HUES6 (cell line): Measurements from ENCODE around the gene SSR3.
A peak's percentile ranks its signal among the peaks of the same experiment; 100 is the strongest.
"Not testable (repeated sequence)": the region's sequence is repeated elsewhere in the genome, so short reads cannot be mapped to it uniquely, and the experiment has no call there.

ENCODE experiments used
- H3K27ac ChIP-seq: 2 replicates; pipeline ENCODE4 v1.7.0; 2013; ENCODE audit warnings: low read depth, mild to moderate bottlenecking, low read length, inconsistent platforms
- H3K27me3 ChIP-seq: 2 replicates; pipeline ENCODE4 v1.6.1; 2013; ENCODE audit warnings: low read length; ENCODE audit not compliant: control insufficient read depth, insufficient read depth
- H3K36me3 ChIP-seq: 2 replicates; pipeline ENCODE4 v1.6.1; 2013; ENCODE audit warnings: low read length; ENCODE audit not compliant: control insufficient read depth, insufficient read depth
- H3K4me1 ChIP-seq: 2 replicates; pipeline ENCODE4 v1.6.1; 2013; ENCODE audit warnings: low read length; ENCODE audit not compliant: control insufficient read depth, insufficient read depth
- H3K4me3 ChIP-seq: 2 replicates; pipeline ENCODE4 v1.5.1; 2013; ENCODE audit warnings: low read depth, low read length
- H3K9ac ChIP-seq: one replicate; pipeline ENCODE4 v1.6.1; 2013; ENCODE audit warnings: mild to moderate bottlenecking, low read length
- H3K9me3 ChIP-seq: 2 replicates; pipeline ENCODE4 v1.6.1; 2013; ENCODE audit warnings: low read depth, low read length; ENCODE audit not compliant: control insufficient read depth, insufficient read depth

The SSR3 gene

GRCh38 chr3:156575641-156576040 lies 20.7 kb upstream of the SSR3 start:
- Histone ChIP-seq H3K4me3 (no peak overlapping the region), H3K9me3 (no peaks in the 10 kb centered on the region), H3K9ac (no peak overlapping the region), H3K4me1 (no peaks in the 10 kb centered on the region), H3K36me3 (no peaks in the 10 kb centered on the region), H3K27ac (no peak overlapping the region), H3K27me3 (no peaks in the 10 kb centered on the region)

GRCh38 chr3:156569881-156570280 lies 15.0 kb upstream of the SSR3 start:
- H3K9ac ChIP-seq, H3K9me3 ChIP-seq, H3K4me1 ChIP-seq, H3K27me3 ChIP-seq, H3K4me3 ChIP-seq, H3K27ac ChIP-seq, H3K36me3 ChIP-seq: not testable (repeated sequence)

GRCh38 chr3:156569016-156569415 lies 14.1 kb upstream of the SSR3 start:
- H3K27me3 ChIP-seq, H3K4me3 ChIP-seq, H3K9ac ChIP-seq, H3K27ac ChIP-seq, H3K9me3 ChIP-seq, H3K36me3 ChIP-seq, H3K4me1 ChIP-seq: not testable (repeated sequence)

- H3K4me1 ChIP-seq = no peaks in the 10 kb centered on the region
- H3K36me3 ChIP-seq = no peaks in the 10 kb centered on the region
- H3K9ac ChIP-seq = no peak overlapping the region
- no peaks in the 10 kb centered on the region for H3K9me3 ChIP-seq
- no peak overlapping the region for H3K27ac ChIP-seq
- no peak overlapping the region for H3K4me3 ChIP-seq
- H3K27me3 ChIP-seq = no peaks in the 10 kb centered on the region
These were observed 9.2 kb upstream of the SSR3 start for GRCh38 chr3:156563900-156564682.

DNA sequence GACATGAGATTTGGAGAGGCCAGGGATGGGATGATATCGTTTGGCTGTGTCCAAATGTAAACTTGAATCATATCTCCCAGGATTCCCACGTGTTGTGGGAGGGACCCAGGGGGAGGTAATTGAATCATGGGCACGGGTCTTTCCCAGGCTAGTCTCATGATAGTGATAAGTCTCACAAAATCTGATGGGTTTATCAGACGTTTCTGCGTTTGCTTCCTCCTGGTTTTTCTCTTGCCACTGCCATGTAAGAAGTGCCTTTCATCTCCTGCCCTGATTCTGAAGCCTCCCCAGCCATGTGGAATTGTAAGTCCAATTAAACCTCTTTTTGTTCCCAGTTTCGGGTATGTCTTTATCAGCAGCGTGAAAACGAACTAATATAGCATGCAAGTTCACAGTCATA lies 7.6 kb upstream of the SSR3 start:
- not testable (repeated sequence) for H3K9me3 ChIP-seq, H3K4me3 ChIP-seq, H3K9ac ChIP-seq, H3K27me3 ChIP-seq, H3K36me3 ChIP-seq, H3K4me1 ChIP-seq, H3K27ac ChIP-seq

- H3K9ac ChIP-seq = no peak overlapping the region
- H3K36me3 ChIP-seq = no peaks in the 10 kb centered on the region
- H3K4me1 ChIP-seq = no peaks in the 10 kb centered on the region
- H3K4me3 ChIP-seq = no peak overlapping the region
- no peaks in the 10 kb centered on the region for H3K27me3 ChIP-seq
- no peaks in the 10 kb centered on the region for H3K9me3 ChIP-seq
- H3K27ac ChIP-seq = no peak overlapping the region
These were observed 6.6 kb upstream of the SSR3 start for GRCh38 chr3:156561533-156561932.

- no peaks in the 10 kb centered on the region for H3K4me1 ChIP-seq
- H3K36me3 ChIP-seq = no peaks in the 10 kb centered on the region
- no peaks in the 10 kb centered on the region for H3K9me3 ChIP-seq
- no peak overlapping the region for H3K27ac ChIP-seq
- H3K9ac ChIP-seq = no peak overlapping the region
- no peaks in the 10 kb centered on the region for H3K27me3 ChIP-seq
- H3K4me3 ChIP-seq = no peak overlapping the region
These were observed 4.4 kb upstream of the SSR3 start for GRCh38 chr3:156559321-156559720.

DNA sequence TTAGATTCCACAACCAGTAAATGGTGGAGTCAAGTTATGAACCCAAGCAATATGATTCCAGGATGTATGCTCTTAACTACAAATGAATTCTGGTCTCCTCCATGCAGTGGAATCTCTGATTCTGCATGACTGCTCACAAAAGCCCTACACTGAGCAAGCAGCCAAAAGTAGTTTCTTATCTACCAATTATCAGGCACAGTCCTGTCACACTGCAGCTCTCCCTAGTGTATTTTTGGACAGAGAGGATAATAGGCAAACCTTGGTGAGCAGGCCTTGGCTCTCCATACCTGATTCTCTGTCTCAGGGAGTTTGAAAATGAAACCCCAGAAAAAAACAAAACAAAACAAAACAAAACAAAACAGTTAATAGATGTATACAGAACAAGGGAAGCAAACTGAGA lies 3.5 kb upstream of the SSR3 start:
- Histone ChIP-seq H3K4me1 (peaks cover 5% of the 10 kb centered on the region), H3K27ac (no peak overlapping the region), H3K9ac (no peak overlapping the region)

DNA sequence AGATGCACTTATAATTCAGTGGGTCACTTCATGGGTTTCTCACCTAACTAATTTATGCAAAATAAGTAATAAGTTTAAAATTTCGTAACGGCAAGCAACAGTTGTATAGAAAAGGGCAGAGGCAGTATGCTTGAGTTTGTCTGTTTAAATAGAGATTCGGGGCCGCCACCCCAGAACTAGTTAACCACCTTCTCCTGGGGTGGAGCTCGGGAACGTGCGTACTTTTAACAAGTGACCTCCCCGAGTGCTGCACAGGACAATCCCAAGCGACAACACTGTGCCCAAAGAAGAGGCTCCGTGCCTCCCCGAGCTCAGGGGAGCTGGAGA lies 439 bp downstream of the SSR3 start:
- Histone ChIP-seq H3K9ac (peak overlapping the region; percentile 98), H3K4me1 (peaks cover 12% of the 10 kb centered on the region), H3K27me3 (no peaks in the 10 kb centered on the region), H3K4me3 (peak overlapping the region; percentile 98), H3K9me3 (no peaks in the 10 kb centered on the region), H3K36me3 (peaks cover 41% of the 10 kb centered on the region), H3K27ac (peak overlapping the region; percentile 85)

More for the DNA sequence above, 3.5 kb upstream of the SSR3 start:
- Histone ChIP-seq H3K27me3 (no peaks in the 10 kb centered on the region), H3K9me3 (no peaks in the 10 kb centered on the region), H3K36me3 (peaks cover 2% of the 10 kb centered on the region), H3K4me3 (no peak overlapping the region)

DNA sequence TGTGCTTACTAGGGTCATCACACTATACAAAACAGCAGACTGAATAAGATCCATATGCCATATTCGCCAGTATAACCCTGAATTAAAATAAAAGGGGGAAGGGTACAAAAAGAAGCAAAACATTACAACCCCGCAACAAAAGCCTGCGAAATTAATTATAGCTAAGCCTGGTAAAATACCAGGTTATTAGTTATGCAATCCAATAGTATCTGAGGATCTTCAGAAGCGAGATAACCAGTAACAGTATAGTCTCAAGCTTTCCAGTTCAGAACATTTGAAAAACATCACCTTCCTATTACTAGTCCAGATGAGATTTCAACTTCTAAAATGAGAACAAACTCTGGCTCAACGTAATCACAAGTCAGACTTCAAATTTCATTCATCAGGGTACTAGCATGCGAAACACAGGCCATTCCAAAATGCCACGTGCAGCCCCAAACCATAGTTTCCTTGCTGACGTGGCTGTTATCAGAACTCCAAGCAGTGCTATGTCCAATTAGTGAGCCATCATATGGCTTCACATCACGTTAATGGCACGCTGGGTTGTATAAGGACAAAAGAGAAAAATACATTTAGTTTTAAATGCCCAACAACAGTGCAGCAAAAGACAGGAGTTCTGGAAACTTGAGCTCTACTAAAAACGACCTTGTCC lies 1.1 kb downstream of the SSR3 start:
- peak overlapping the region; percentile 85; the same call in 1 of the 2 replicates for H3K27ac ChIP-seq
- H3K4me3 ChIP-seq = peak overlapping the region; percentile 98
- H3K9me3 ChIP-seq = no peaks in the 10 kb centered on the region
- H3K27me3 ChIP-seq = no peaks in the 10 kb centered on the region
- H3K9ac ChIP-seq = peak overlapping the region; percentile 98
- peaks cover 12% of the 10 kb centered on the region for H3K4me1 ChIP-seq
- H3K36me3 ChIP-seq = peaks cover 47% of the 10 kb centered on the region

DNA sequence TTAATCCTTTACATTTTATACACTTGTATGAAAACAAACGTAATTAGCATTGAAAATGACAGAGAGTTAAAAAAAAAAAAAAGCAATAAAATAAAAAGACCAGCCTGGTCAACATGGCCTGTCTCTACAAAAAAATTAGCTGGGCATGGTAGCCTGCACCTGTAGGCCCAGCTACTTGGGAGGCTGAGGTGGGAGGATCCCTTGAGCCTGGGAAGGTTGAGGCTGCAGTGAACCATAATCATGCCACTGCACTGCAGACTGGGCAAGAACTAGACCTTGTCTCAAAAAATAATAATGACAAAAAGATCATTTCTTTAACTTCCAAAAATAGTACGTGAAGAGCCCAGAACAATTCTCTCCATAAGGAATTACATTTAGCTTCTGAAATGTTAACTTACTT lies 1.9 kb downstream of the SSR3 start:
- Histone ChIP-seq H3K36me3 (peaks cover 56% of the 10 kb centered on the region), H3K4me1 (peaks cover 12% of the 10 kb centered on the region), H3K27me3 (no peaks in the 10 kb centered on the region), H3K27ac (no peak overlapping the region), H3K9ac (peak overlapping the region; percentile 15), H3K4me3 (peak overlapping the region; percentile 98), H3K9me3 (no peaks in the 10 kb centered on the region)
